Measurements from ENCODE around the gene ARHGAP32. TPM values are rescaled to one million over a fixed set of nuclear protein-coding genes. Genes with fewer than 3 reads are reported as not detected.
A peak's percentile ranks its signal among the peaks of the same experiment; 100 is the strongest.

Gene ARHGAP32
- total and polyA plus RNA-seq, 8 donors, result 15.2 to 19.8 (median 17.1) TPM

DNA sequence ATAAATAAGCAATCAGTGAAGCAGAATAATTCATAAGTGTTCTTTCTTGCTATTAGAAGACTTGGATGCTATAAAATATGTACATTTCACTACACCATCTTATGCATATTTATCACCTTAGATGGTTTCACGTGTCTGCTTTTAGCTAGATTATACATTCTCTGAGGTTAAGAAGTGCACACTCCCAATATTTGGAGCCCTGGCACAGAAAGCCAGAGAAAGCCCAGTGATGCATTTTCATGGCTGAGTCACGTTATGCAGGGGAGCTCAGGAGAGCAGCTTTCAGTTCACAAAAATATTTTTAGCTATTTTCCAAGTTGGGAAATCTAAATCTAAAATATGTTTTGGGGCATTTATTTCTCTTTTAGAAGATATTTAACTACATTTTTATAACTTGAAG, 244.4 kb downstream of the ARHGAP32 start:
- TF ChIP-seq CTCF (IDR thresholded peaks at IDR 0.05), result no peak
- no peak overlapping the region for H3K27ac ChIP-seq
- peaks cover 0 to 2% of the 10 kb centered on the region in 2 donors for H3K27me3 ChIP-seq
- H3K9me3 ChIP-seq, result no peaks in the 10 kb centered on the region
- H3K4me1 ChIP-seq, result no peaks in the 10 kb centered on the region
- intact Hi-C loops (cut with DNase I), result no loop called here
- DNase-seq (no peak), ATAC-seq (no peak)
- no peak overlapping the region for H3K4me3 ChIP-seq
- no peaks in the 10 kb centered on the region for H3K36me3 ChIP-seq

DNA sequence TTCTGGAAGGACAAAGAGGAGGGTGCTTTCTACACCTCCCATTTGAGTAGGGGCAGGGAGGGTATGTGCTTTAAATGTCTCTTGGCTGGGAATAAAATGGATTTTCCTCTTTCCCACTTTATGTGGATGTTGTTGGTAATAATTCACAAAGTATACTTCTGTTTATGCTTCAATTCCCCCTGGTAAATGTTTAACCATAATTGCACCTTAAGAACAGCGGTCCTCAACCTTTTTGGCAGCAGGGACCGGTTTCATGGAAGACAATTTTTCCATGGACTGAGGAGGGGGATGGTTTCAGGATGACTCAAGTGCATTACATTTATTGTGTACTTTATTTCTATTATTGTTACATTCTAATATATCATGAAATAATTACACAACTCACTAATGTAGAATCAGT, 245.5 kb downstream of the ARHGAP32 start:
- TF ChIP-seq CTCF (IDR thresholded peaks at IDR 0.05), result no peak
- no peaks in the 10 kb centered on the region for H3K4me1 ChIP-seq
- peaks cover 0 to 6% of the 10 kb centered on the region in 2 donors for H3K27me3 ChIP-seq
- H3K4me3 ChIP-seq, result no peak overlapping the region
- no peak for ATAC-seq
- intact Hi-C loops (cut with DNase I), result no loop called here
- H3K36me3 ChIP-seq, result no peaks in the 10 kb centered on the region
- DNase-seq, result no peak
- no peak overlapping the region for H3K27ac ChIP-seq
- H3K9me3 ChIP-seq, result no peaks in the 10 kb centered on the region

- Histone ChIP-seq H3K4me3 (no peak overlapping the region), H3K27me3 (peaks cover 0 to 6% of the 10 kb centered on the region in 2 donors), H3K27ac (no peak overlapping the region), H3K9me3 (no peaks in the 10 kb centered on the region), H3K36me3 (no peaks in the 10 kb centered on the region), H3K4me1 (no peaks in the 10 kb centered on the region)
- TF ChIP-seq CTCF (IDR thresholded peaks at IDR 0.05), result no peak
- no peak for ATAC-seq
- intact Hi-C loops (cut with DNase I), result no loop called here
- no peak for DNase-seq
Observed at GRCh38 chr11:128943428-128943976, 248.6 kb downstream of the ARHGAP32 start.

- no peaks in the 10 kb centered on the region for H3K36me3 ChIP-seq
- intact Hi-C loops (cut with DNase I), result no loop called here
- H3K27me3 ChIP-seq, result peaks cover 0 to 6% of the 10 kb centered on the region in 2 donors
- TF ChIP-seq CTCF (IDR thresholded peaks at IDR 0.05), result no peak
- no peak within 1 kb of the TSS for H3K27ac ChIP-seq
- no peak for ATAC-seq
- no peaks in the 10 kb centered on the region for H3K4me1 ChIP-seq
- peak in 1 of 4 donors; percentile 19 for DNase-seq
- H3K4me3 ChIP-seq, result no peak within 1 kb of the TSS
- H3K9me3 ChIP-seq, result no peaks in the 10 kb centered on the region
Observed at GRCh38 chr11:128942817-128943427, 249.2 kb downstream of the ARHGAP32 start, which contains the start of gene TP53AIP1. TSS of gene TP53AIP1 (minus strand) at chr11:128942871. CDS start at chr11:128937818, 5,053 bp downstream.

DNA sequence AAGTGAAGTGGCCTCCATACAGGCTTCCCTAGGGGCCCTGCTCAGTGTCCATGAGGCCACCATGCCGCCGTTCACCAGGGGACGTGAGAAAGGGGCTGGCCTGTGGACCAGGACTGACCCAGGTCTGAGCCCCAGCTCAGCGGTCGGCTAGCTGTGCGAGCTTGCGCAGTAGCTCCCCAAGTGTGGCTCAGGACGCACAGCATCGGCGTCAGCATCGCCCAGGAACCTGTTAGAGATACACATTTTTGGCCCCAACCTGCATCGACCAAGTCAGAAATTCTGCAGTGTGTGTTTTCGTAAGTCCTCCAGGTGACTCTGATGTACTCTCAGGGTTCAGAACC, 249.9 kb downstream of the ARHGAP32 start:
- no peaks in the 10 kb centered on the region for H3K4me1 ChIP-seq
- H3K4me3 ChIP-seq, result no peak overlapping the region
- intact Hi-C loops (cut with DNase I), result no loop called here
- H3K27ac ChIP-seq, result no peak overlapping the region
- DNase-seq (no peak), ATAC-seq (peak; percentile 13)
- H3K9me3 ChIP-seq, result no peaks in the 10 kb centered on the region
- peaks cover 0 to 6% of the 10 kb centered on the region in 2 donors for H3K27me3 ChIP-seq
- TF ChIP-seq CTCF (IDR thresholded peaks at IDR 0.05), result no peak
- H3K36me3 ChIP-seq, result no peaks in the 10 kb centered on the region
